Ectodermal cell (in vitro differentiated cells): ENCODE results near the gene VSTM2L.

Experiments
- H3K27ac ChIP-seq: 2 replicates; pipeline ENCODE4 v1.7.0; 2013; ENCODE audit warnings: mild to moderate bottlenecking, low read depth, low read length; ENCODE audit not compliant: insufficient read depth, poor library complexity, severe bottlenecking
- H3K27me3 ChIP-seq: 2 replicates; pipeline ENCODE4 v1.7.0; 2013; ENCODE audit warnings: mild to moderate bottlenecking, low read length; ENCODE audit not compliant: insufficient read depth, control insufficient read depth, poor library complexity, severe bottlenecking
- H3K36me3 ChIP-seq: one replicate; pipeline ENCODE4 v1.7.0; 2013; ENCODE audit warnings: low read length; ENCODE audit not compliant: control insufficient read depth, insufficient read depth
- H3K4me1 ChIP-seq: one replicate; pipeline ENCODE4 v1.7.0; 2013; ENCODE audit warnings: low read length; ENCODE audit not compliant: control insufficient read depth, insufficient read depth
- H3K4me3 ChIP-seq: 2 replicates; pipeline ENCODE4 v1.7.0; 2013; ENCODE audit warnings: low read depth, low read length, control low read depth; ENCODE audit not compliant: insufficient read depth
- H3K9me3 ChIP-seq: 2 replicates; pipeline ENCODE4 v1.7.0; 2013; ENCODE audit warnings: mild to moderate bottlenecking, low read length, moderate library complexity; ENCODE audit not compliant: control insufficient read depth
- WGBS, 2 experiments: methylation state at CpG; one replicate each; pipeline ENCODE4 v1.1.7; 2013; ENCODE audit warnings: missing lambda C conversion rate in 2 of 2; 5-methylcytosine and 5-hydroxymethylcytosine counted together

Gene VSTM2L

DNA sequence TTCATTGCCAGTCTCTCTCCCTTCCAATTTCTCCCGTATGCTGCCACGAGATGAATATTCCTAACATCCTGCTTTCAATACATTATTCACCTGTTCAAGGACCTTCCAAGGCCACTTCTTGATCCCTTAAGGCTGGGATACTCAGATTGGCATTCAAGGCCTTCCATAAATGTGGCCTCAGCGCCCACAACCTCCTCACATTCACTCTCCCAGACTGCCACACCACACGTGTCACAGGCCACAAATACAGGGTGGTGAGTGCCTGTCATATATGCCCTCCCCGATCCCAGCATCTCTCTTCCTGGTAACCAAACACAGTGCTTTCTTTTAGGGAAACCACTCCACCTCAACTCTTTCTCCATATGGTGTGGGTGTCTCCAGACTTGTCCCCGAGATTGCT is 74.9 kb downstream of the VSTM2L start:
- WGBS, 2 experiments: 83% methylated on average over 6 of the region's 6 CpGs
- H3K27me3 ChIP-seq: no peaks in the 10 kb centered on the region
- H3K4me1 ChIP-seq: peaks cover 4% of the 10 kb centered on the region
- H3K36me3 ChIP-seq: no peaks in the 10 kb centered on the region
- no peaks in the 10 kb centered on the region for H3K9me3 ChIP-seq
- H3K4me3 ChIP-seq: no peak overlapping the region
- H3K27ac ChIP-seq: no peak overlapping the region

DNA sequence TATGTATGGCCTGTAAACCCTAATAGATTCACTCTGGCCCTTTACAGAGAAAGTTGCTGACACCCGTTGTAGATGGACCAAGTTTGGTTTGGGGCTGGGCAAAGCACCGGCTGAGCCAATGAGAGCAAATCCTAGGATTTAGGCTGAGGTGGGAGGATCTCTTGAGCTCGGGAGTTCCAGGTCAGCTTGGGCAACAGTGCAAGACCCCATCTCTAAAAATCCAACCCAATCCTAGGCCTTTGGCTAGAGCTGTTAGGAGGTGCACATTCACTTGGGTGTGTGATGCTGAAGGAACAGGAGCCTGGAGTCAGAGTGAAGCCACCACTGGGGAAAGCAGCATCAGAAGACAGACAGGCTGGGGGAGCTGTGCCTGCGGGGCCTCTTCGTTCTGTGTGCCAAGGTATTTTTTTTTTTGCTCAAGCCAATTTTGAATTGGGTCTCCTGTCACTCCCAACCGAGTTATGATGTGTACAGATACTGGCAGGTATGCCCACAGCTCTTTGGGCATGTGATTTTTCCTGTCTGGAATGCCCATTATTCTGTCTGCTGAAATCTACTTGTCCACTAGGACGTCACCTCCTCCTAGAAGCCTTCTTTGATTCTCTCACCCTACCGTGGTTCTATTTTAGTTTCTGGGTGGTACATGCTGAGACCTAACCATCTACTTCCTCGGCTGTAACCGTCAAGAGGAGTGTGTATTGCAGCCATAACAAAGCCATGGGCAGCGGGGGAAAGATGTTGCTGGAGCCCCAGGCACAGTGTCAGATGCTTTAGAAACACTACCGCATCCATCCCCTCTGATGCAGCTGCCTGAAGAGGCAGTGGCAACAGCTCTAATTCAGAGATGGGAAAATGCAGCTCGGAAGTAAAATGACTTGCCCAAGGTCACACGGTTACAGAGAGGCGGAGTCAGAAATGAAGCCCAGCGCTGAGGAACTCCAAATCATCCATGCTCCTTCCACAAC is 76.4 kb downstream of the VSTM2L start:
- Histone ChIP-seq H3K27me3 (no peaks in the 10 kb centered on the region), H3K4me3 (no peak overlapping the region), H3K4me1 (peaks cover 4% of the 10 kb centered on the region), H3K36me3 (no peaks in the 10 kb centered on the region), H3K9me3 (no peaks in the 10 kb centered on the region), H3K27ac (no peak overlapping the region)
- 91 to 92% methylated on average over 16 of the region's 16 CpGs for WGBS, 2 experiments

DNA sequence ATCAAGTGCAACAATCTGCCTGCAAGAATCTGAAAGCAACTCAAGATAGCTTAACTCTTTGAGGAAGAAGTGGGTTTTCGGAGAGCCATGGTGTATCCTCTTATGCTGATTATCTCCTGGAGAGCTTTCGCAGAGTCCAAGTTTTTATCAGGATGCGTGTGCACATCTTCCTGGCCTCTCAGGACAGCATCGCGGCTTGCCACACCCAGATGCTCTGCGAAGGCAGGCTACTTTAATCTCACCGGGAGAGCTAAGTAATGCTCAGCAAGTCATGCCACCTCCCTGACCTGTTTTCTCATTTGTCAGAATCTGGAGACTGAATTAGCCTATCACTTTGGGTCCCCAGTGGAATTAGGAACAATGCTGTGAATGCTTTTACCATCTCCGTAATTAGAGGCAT is 77.5 kb downstream of the VSTM2L start:
- 84 to 86% methylated on average over 8 of the region's 8 CpGs for WGBS, 2 experiments
- Histone ChIP-seq H3K27ac (no peak overlapping the region), H3K36me3 (no peaks in the 10 kb centered on the region), H3K27me3 (no peaks in the 10 kb centered on the region), H3K4me1 (peaks cover 4% of the 10 kb centered on the region), H3K4me3 (no peak overlapping the region), H3K9me3 (no peaks in the 10 kb centered on the region)

DNA sequence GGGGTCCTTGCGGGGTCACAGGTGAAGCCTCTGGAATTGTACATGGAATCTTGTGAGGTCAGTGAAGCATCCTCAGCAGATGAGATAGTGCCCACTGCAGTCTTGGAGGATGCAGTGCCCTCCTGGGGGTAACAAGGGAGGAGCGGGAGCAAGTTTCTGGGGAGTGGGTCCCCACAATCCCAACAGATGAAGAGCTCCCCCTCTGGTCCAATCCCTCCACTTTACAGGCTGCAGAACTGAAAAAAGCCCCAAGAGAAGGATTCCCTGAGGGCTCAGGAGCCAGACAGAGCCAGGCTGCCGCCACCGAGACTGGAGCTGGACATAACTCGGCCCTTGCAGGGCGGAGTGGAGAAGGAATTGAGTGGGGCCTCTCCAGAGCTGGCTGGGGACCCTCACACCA is 77.9 kb downstream of the VSTM2L start:
- Histone ChIP-seq H3K27me3 (no peaks in the 10 kb centered on the region), H3K27ac (no peak overlapping the region), H3K4me1 (peaks cover 4% of the 10 kb centered on the region), H3K4me3 (no peak overlapping the region), H3K36me3 (peaks cover 3% of the 10 kb centered on the region), H3K9me3 (no peaks in the 10 kb centered on the region)
- WGBS, 2 experiments: 87 to 92% methylated on average over 6 of the region's 6 CpGs

DNA sequence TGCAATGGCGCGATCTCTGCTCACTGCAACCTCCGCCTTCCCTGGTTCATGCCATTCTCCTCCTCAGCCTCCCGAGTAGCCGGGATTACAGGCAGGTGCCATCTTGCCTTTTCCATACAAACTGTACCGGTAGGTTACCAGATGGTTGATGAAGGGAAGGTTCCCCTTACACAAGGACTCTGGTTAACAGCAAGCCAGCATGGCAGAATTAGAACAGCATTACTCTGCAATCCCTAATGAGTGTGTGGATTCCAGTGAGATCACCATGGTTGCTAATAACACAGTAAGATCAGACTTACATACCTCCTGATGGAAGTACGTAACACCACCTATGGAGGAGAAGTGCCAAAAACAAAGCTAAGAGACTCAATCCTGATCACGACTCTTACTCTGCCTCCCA is 78.6 kb downstream of the VSTM2L start:
- Histone ChIP-seq H3K4me1 (peaks cover 5% of the 10 kb centered on the region), H3K36me3 (peaks cover 3% of the 10 kb centered on the region), H3K9me3 (no peaks in the 10 kb centered on the region), H3K4me3 (no peak overlapping the region), H3K27me3 (no peaks in the 10 kb centered on the region), H3K27ac (no peak overlapping the region)
- 90 to 93% methylated on average over 8 of the region's 8 CpGs for WGBS, 2 experiments

DNA sequence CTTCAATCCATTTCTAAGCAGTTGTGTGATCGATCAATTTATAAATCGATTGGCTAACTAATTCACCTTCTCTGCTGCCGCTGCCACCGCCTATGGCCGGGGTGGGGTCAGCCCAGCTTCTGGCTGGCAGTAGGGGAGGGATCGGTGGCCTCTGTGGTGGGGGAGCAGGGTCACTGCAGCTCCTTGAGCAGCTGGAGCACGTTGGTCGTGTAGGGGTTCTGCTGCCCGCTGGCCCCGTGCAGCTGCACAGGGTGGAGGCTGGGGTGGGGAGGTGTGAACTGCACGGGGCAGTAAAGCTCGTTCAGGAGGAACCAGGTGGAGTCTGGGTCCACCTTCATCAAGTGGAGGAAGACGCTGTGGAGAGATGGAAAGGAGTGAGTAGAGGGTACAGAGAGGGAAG is 80.4 kb downstream of the VSTM2L start:
- Histone ChIP-seq H3K4me1 (peaks cover 18% of the 10 kb centered on the region), H3K4me3 (no peak overlapping the region), H3K27me3 (no peaks in the 10 kb centered on the region), H3K36me3 (peaks cover 3% of the 10 kb centered on the region), H3K27ac (no peak overlapping the region), H3K9me3 (no peaks in the 10 kb centered on the region)
- 92% methylated on average over 13 of the region's 13 CpGs for WGBS, 2 experiments

DNA sequence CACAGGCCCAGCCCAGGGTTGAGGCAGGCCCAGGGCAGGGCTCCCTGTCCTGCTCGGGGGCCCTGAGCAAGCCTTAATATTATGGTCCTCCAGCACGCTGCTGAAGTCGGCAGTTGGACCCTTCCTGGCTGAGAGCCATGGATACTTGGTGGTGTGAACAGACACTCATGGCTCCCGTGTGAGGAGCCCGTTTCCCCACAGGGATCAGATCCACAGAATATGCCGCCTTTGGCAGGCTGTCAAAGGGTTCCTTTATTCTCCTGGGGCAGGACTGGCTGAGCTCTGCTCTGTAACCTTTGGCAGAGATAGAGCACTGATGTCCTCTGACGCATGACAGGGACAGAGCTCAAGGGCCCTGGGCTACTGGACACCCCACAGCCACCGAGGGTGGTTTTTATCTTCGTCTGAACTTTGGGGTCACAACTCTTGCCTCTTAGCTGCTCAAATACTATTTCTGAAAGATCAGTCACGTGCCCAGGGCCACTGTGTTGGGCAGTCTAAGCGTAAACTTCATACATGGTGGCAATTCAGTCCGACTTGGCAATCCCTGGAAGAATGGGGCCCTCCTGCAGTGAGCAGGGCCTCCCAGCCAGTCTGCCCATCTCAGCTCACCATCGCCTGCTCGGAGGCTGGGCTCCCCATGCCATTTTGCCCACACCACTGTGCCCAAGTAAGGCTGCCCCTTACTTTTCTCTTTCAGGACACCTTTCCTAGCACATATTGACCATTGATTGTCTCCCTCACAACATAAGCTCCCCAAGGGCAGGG is 81.3 kb downstream of the VSTM2L start:
- Histone ChIP-seq H3K9me3 (no peaks in the 10 kb centered on the region), H3K27ac (no peak overlapping the region), H3K4me1 (peaks cover 18% of the 10 kb centered on the region), H3K27me3 (no peaks in the 10 kb centered on the region), H3K4me3 (no peak overlapping the region), H3K36me3 (peaks cover 3% of the 10 kb centered on the region)
- WGBS, 2 experiments: 94 to 95% methylated on average over 14 of the region's 14 CpGs

DNA sequence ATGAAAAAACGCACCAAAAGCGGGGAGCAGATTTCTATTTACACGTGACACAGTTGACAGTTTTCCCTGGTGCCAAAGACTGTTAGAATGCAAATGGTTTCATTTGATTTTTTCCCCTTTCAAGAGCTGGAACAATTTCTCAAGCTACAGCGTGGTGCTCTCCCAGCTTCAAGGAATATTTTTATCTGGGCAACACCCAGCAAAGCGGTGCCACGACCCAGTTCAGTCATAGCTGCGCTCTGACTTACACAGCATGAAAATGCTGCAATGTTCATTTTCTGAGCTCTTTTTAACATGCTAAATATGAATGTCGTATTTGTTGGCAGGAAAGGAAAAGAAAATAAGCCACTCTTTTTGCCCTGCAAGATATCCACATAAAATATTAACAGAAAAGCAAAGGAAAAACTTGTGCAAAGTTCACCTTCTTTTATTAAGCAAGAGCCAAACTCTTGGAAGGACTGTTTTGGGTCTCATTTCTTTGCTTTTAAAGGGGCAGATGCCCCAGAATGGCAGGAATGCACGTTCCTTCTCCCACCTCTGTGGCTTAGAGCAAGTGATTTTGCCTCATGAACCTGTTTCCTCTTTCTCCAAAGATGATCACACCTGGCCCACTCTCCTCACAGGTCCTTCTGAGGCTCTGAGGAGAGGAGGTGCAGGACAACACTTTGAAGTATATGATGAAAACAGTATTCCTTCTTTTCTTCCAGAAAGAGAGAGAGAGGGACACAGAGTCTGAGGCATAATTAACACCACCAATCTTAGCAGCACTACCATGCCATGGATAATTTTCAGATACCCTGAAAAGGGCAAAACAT is 83.3 kb downstream of the VSTM2L start:
- Histone ChIP-seq H3K4me1 (peaks cover 18% of the 10 kb centered on the region), H3K36me3 (peaks cover 13% of the 10 kb centered on the region), H3K9me3 (no peaks in the 10 kb centered on the region), H3K27me3 (no peaks in the 10 kb centered on the region), H3K4me3 (no peak overlapping the region), H3K27ac (peak overlapping the region; percentile 51)
- 91 to 93% methylated on average over 9 of the region's 9 CpGs for WGBS, 2 experiments

DNA sequence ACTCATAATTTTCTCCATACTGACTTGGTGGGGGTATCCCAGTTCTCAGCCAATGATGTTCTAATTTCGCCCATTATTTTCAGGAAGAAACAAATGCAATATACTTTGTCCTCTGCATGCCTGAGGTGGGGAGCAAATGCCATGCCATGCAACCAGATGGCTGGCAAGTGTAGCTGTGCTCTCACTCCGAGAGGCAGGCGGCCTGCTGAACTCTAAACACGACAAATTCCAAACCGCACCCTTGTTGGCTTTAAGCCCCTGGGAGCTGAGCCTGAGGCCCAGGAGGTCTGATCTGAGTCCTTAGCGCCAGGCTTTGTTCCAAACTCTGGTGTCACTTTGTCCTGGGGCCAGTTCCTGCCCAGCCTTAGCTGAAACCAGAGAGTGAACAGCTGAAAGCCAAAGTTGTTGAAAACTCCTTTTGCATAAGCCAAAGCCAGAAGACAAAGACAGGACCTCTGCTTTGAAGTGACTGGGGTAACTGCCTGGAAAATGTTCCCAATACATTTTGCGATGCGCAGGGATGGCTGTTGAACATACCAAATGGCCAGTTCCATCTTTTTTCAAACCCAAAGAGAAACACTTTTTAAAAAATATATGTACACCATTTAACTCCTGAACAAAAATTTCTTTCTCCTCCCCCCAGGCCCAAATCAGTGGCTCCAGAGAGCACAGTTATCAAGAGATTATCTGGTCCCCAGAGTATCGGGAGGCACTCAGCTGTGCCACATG is 84.1 kb downstream of the VSTM2L start:
- H3K27ac ChIP-seq: peak overlapping the region; percentile 51
- H3K36me3 ChIP-seq: peaks cover 13% of the 10 kb centered on the region
- no peaks in the 10 kb centered on the region for H3K27me3 ChIP-seq
- no peak overlapping the region for H3K4me3 ChIP-seq
- H3K9me3 ChIP-seq: no peaks in the 10 kb centered on the region
- 83 to 86% methylated on average over 9 of the region's 9 CpGs for WGBS, 2 experiments
- peaks cover 13% of the 10 kb centered on the region for H3K4me1 ChIP-seq
